Activated T-cell treated with anti-CD3 and anti-CD28 coated beads, Interleukin-2, amount 50 U/mL, for 72 hours (primary cell): Measurements from ENCODE around the gene NLRP5. TPM values are rescaled to one million over a fixed set of nuclear protein-coding genes. Genes with fewer than 3 reads are reported as not detected.

Source experiments
- ATAC-seq, 2 donors: fragments of 150-1000 bp; cut with Tn5 transposase; replicated peaks in 1 of 2; 2 replicates each; pipeline ENCODE4 v1.10.0; 2021; ENCODE audit warnings: moderate library complexity in 2 of 2, mild to moderate bottlenecking in 1 of 2
- DNase-seq, 2 donors: peaks; one replicate each; pipeline ENCODE4 v3.0.0; 2021 to 2022; ENCODE audit warnings: mixed read lengths in 1 of 2
- H3K27ac Mint-ChIP-seq: one replicate; pipeline ENCODE4 v1.8.0; 2022; ENCODE audit warnings: mild to moderate bottlenecking, moderate library complexity, mixed read lengths
- H3K27me3 Mint-ChIP-seq: one replicate; pipeline ENCODE4 v1.8.0; 2022; ENCODE audit warnings: low read depth, mixed read lengths
- H3K36me3 Mint-ChIP-seq, 2 donors: one replicate each; pipeline ENCODE4 v1.8.0; 2022; ENCODE audit warnings: mixed read lengths in 2 of 2, mild to moderate bottlenecking in 1 of 2; ENCODE audit not compliant: insufficient read depth in 2 of 2
- H3K4me1 Mint-ChIP-seq: one replicate; pipeline ENCODE4 v1.8.0; 2022; ENCODE audit warnings: low read depth, mixed read lengths
- H3K4me3 Mint-ChIP-seq, 2 donors: one replicate each; pipeline ENCODE4 v1.8.0; 2022; ENCODE audit warnings: mild to moderate bottlenecking in 2 of 2, mixed read lengths in 2 of 2, moderate library complexity in 2 of 2
- H3K9me3 Mint-ChIP-seq, 2 donors: one replicate each; pipeline ENCODE4 v1.8.0; 2022; ENCODE audit warnings: mixed read lengths in 2 of 2
- total RNA-seq, 2 donors: library from RNA; stranded (reverse); gene quantifications; one replicate each; pipeline ENCODE4 v1.2.3, GENCODE V29; 2022

Gene NLRP5
- total RNA-seq, 2 donors from 2014 or later: not detected

DNA sequence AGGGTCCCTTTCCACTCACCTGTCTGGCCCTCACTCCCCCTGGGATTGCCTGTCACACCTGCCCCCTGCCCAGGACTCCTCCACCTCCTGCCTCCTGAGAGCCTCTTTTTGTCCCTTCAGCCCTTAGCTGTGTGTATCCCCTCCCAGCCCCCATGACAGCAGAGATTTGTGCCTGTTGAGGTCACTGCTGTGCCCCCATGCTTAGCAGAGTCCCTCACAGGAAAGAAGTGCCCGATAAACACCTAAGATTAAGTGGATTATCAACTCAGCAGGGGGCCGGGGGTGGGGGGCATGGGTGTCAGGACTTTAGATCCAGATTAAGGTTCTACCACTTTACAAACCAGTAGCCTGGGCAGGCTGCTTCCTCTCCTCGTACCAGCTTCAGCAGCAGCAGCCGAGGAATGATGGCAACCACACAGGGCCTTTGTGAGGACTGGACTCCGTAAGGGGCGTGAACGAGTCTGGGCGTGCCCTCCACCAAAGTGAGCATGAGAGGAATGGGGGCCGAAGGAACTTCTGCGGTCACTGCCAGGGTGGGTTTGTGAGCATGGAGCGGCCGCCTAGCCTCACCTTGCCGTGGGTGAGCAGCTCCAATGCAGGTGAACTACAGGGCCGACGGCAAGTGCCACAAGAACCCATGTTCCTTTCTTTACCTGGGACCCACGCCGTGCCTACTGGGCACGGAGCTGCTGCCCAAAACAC lies 98.4 kb downstream of the NLRP5 start:
- Mint-ChIP-seq H3K27me3 (peaks cover 22% of the 10 kb centered on the region), H3K9me3 (no peaks in the 10 kb centered on the region), H3K27ac (no peak overlapping the region), H3K4me1 (peaks cover 13% of the 10 kb centered on the region), H3K36me3 (peaks cover 0 to 3% of the 10 kb centered on the region in 2 donors), H3K4me3 (no peak overlapping the region)
- ATAC-seq (no peak), DNase-seq (no peak)

DNA sequence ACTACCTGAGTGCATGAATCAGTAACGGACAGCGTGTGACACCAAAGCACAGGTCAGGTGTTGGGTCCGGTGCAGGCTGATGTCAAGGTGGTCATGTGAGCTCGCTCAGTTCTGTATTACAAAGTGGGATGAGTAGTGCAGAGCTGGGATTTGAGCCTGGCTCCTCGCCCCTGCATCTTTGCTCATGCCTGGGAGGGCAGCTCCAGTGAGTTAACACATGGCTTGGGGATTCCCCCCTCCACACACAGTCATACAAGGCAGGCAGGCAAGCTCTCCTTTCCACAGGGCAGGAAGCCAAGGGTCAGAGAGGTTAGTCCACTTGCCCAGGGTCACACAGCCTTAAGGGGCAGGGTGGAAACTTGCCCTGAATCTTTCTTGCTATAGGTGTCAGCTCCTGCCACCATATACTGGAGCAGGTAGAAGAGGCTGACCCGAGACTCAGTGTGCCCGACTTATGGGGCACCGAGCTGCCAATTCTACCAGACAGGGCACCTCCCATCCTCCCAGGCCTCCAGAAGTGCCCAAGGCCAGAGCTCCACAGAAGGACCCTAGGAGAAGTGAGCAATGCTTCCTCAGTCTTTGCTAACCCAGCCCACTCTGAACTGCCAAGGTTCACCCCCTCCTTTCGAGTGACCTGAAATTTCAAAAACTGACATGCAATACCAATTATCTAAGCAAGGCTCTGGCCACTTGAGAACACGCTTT lies 99.1 kb downstream of the NLRP5 start:
- Mint-ChIP-seq H3K27me3 (peaks cover 21% of the 10 kb centered on the region), H3K4me3 (no peak overlapping the region), H3K27ac (no peak overlapping the region), H3K4me1 (peaks cover 12% of the 10 kb centered on the region), H3K9me3 (no peaks in the 10 kb centered on the region), H3K36me3 (peaks cover 0 to 5% of the 10 kb centered on the region in 2 donors)
- ATAC-seq (no peak), DNase-seq (no peak)

DNA sequence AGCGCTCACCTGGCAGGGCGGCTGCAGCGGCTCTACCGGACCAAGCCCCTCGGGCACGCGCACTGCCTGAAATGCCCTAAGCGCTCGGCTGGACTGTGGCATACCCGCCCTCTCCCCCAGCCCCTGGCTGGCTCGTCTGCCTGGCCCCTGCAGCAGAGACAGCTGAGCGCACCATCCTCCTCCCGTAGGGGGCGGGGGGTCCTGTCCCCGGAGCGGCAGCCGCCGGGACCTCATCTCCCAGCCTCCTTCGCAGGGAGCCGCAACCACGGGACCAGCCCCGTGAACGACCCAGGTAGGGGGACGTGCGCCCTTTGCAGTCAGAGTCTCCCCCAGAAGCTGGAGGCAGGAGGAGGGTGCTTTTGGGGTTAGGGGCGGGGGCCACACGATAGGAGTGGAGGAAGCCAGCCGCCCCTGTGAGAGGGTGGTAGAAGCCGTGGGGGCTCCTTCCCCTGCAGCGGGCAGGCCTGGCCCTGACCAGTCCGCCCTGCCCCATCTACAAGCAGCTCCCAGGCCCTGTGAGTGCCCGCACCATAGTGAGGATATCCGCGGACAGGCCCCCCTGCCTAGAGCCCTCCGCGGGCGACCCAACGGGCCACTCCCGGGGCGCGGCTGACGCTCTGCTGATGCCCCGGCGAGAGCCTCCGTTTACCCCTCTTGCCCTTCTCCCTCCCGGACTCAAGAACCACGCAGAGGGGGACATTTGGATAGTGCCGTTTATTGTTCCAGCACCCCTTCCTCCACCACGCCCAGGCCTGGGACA lies 100.3 kb downstream of the NLRP5 start:
- ATAC-seq (no peak), DNase-seq (no peak)
- peaks cover 9% of the 10 kb centered on the region for H3K27me3 Mint-ChIP-seq
- H3K36me3 Mint-ChIP-seq: peaks cover 0 to 5% of the 10 kb centered on the region in 2 donors
- no peak overlapping the region for H3K27ac Mint-ChIP-seq
- H3K4me1 Mint-ChIP-seq: peaks cover under 1% of the 10 kb centered on the region
- H3K9me3 Mint-ChIP-seq: no peaks in the 10 kb centered on the region
- no peak overlapping the region for H3K4me3 Mint-ChIP-seq

DNA sequence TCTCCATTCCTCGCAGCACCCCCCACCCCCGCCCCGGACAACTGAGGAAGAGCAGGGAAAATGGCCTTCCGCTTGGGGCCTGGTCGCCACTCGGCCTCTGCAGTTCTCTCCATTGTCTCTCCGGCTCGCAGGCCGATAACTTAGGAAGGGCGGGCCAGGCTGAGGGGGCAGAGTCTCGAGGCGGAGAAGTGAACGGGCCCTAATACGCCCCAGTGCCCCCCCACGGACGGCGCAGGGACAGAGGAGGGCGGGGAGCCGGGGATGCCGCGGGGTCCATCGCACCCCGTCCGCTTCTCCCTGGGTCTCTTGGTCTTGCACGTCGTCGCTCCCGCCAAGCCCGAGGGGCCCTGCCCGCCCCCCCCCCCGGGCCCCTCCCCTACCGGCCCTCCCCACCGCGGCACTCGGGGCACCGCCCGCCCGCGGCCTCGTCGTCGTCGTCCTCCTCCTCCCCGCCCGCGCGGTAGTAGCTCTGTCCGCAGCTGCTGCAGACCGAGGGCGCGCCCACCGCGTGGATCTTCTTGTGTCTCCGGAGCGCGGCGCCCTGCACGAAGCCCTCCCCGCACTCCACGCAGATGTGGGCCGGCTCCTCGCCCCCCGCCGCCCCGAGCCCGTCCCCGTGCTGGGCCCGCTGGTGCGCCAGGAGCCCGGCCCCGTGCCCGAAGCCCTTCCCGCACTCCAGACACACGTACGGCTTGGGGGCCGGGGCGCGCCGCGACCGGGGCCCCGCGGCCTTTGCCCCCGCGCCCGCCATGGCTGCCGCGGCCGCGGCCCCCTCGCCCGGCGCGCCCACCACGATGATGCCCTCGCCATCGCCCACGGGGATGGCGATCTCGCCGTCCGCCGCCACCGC lies 101.3 kb downstream of the NLRP5 start:
- H3K4me3 Mint-ChIP-seq: no peak overlapping the region
- H3K27ac Mint-ChIP-seq: no peak overlapping the region
- ATAC-seq: no peak
- DNase-seq: no peak
- H3K9me3 Mint-ChIP-seq: no peaks in the 10 kb centered on the region
- H3K4me1 Mint-ChIP-seq: peaks cover 4% of the 10 kb centered on the region
- peaks cover 0 to 8% of the 10 kb centered on the region in 2 donors for H3K36me3 Mint-ChIP-seq
- no peaks in the 10 kb centered on the region for H3K27me3 Mint-ChIP-seq

DNA sequence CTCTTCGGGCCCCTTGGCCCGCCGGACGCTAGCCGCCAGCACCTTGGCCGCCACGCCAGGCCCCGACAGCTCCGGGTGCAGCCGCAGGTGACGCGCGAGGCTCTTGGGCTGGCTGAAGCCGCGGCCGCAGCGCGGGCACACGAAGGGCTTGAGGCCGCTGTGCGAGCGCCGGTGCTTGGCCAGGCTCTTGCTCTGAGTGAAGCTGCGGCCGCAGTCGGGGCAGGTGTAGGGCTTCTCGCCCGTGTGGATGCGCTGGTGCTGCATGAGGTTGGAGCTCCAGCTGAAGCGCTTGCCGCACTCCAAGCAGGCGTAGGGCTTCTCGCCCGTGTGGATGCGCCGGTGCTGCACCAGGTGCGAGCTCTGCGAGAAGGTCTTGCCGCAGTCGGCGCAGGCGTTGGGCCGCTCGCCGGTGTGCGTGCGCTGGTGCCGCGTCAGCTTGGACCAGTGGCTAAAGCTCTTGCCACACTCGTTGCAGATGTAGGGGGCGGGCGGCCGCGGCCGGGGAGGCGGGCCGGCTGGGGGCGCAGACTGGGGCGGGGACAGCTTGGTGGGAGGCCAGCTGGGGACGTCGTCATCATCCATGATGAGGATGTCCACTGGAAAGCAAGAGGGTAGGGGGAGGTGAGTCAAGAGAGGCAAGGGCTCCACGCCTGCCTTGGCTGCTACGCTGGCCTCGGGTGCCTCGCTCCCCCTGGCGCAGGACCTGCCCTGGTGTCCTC lies 102.1 kb downstream of the NLRP5 start:
- Mint-ChIP-seq H3K4me1 (peaks cover 10% of the 10 kb centered on the region), H3K27me3 (no peaks in the 10 kb centered on the region), H3K36me3 (peaks cover 0 to 8% of the 10 kb centered on the region in 2 donors), H3K9me3 (no peaks in the 10 kb centered on the region), H3K4me3 (no peak overlapping the region), H3K27ac (no peak overlapping the region)
- no peak for ATAC-seq
- DNase-seq: no peak

DNA sequence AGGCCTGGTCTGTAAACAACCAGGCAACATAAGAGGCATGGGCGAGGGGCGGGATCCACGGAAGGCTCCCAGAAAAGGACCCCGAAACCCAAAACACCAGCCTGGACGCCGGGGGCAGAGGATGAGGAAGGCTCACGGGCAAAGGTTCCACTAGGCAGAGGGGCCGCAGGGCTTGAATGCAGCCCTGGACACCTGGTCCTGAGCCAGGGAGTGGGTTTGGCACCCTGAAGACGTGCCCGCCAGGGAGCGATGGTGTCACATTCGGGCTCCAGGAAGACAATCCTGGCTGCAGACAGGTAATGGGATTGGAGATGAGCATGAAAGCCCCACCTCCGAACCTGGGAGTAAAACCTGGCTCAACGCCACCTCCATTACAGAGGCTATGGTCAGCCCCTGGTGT lies 102.8 kb downstream of the NLRP5 start:
- Mint-ChIP-seq H3K4me1 (peaks cover 10% of the 10 kb centered on the region), H3K9me3 (no peaks in the 10 kb centered on the region)

DNA sequence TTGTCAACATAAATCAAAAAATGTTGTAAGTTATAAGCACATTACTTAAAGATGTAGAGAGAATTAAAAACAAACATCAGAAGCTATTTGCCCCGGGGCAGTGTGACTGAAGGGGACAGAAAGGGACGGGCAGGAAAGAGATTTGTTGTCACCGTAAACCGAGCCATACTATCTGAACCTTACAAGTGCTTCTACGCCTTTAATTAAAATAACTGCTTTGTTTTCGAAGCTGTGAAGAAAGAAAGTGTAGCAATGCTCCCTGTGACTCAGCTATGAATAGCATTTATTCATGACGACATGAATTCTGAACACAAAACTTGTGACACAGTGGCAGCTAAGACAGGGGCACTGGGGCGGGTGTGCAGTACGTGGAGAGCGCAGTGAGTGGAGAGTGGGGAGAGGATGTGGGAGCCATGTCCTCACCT lies 104.5 kb downstream of the NLRP5 start:
- Mint-ChIP-seq H3K9me3 (no peaks in the 10 kb centered on the region), H3K4me1 (peaks cover 10% of the 10 kb centered on the region), H3K4me3 (no peak overlapping the region), H3K27ac (no peak overlapping the region), H3K36me3 (peaks cover 0 to 15% of the 10 kb centered on the region in 2 donors), H3K27me3 (no peaks in the 10 kb centered on the region)
- ATAC-seq (no peak), DNase-seq (no peak)

More for the DNA sequence above, 102.8 kb downstream of the NLRP5 start:
- Mint-ChIP-seq H3K27me3 (no peaks in the 10 kb centered on the region), H3K4me3 (no peak overlapping the region), H3K27ac (no peak overlapping the region), H3K36me3 (peaks cover 0 to 11% of the 10 kb centered on the region in 2 donors)
- DNase-seq (no peak), ATAC-seq (no peak)

DNA sequence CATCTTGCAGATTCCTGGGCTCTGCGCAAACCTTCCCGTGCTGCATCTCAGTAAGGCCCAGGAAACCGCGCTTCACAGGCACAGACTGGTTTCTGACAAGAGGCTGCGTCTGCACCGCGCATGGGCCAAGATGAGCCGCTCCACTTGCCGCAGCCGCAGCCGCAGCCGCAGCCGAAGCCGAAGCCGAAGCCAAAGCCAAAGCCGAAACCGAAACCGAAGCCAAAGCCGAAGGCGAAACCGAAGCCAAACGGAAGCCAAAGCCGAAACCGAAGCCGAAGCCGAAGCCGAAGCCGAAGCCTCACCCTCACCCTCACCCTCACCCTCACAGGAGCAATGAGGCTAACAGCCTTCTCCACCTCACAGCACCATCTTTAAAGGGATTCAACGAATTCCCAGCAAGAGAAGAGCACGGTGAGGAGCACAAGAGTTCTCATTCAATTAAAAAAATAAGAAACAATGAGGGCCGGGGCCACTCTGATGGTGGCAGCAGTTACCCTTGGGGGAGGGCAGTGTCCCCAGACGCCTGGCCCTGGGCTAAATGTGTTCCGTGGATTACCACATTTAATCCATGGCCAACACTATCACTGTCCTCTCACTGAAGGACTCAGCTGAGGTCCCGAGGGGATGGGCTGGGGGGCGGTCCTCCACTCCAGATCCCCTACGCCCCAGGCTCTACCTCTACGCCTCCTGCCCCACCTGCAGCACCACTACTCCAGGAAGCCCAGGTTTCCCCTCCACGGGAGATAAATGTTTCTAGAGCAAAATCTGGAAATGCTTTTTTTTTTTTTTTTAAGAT lies 105.4 kb downstream of the NLRP5 start:
- Mint-ChIP-seq H3K4me3 (no peak overlapping the region), H3K9me3 (no peaks in the 10 kb centered on the region), H3K27me3 (no peaks in the 10 kb centered on the region), H3K27ac (no peak overlapping the region), H3K36me3 (peaks cover 0 to 15% of the 10 kb centered on the region in 2 donors), H3K4me1 (peaks cover 10% of the 10 kb centered on the region)
- DNase-seq: no peak
- ATAC-seq: no peak

DNA sequence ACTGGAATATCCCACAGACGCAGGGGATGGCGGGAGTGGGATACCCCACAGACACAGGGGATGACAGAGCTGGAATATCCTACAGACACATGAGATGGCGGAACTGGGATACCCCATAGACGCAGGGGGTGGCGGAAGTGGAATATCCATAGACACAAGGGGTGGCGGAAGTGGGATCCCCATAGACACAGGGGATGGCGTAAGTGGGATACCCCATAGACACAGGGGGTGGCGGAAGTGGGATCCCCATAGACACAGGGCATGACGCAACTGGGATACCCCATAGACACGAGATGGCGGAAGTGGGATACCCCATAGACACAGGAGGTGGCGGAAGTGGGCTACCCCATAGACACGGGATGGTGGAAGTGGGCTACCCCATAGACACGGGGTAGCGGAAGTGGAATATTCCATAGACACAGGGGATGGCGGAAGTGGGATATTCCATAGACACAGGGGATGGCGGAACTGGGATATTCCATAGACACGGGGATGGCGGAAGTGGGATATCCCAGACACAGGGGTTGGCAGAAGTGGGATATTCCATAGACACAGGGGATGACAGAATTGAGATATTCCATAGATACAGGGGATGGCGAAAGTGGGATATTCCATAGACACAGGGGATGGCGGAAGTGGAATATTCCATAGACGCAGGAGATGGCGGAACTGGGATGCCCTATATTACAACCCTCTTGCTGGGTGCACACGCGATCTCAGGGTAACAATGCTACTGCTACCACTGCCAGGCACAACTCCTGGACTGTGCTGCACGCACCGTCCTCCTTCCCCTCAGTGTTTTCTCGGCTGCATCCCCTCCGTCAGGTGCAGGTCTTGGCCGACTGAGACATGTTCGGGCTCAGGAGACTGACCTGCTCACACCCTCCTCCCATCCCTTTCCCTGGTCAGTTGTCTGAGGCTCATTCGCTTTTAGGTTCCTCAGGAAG lies 106.4 kb downstream of the NLRP5 start:
- ATAC-seq: no peak
- Mint-ChIP-seq H3K4me3 (no peak overlapping the region), H3K27ac (no peak overlapping the region), H3K4me1 (peaks cover 10% of the 10 kb centered on the region), H3K27me3 (no peaks in the 10 kb centered on the region), H3K36me3 (peaks cover 0 to 15% of the 10 kb centered on the region in 2 donors), H3K9me3 (no peaks in the 10 kb centered on the region)
- DNase-seq: no peak

DNA sequence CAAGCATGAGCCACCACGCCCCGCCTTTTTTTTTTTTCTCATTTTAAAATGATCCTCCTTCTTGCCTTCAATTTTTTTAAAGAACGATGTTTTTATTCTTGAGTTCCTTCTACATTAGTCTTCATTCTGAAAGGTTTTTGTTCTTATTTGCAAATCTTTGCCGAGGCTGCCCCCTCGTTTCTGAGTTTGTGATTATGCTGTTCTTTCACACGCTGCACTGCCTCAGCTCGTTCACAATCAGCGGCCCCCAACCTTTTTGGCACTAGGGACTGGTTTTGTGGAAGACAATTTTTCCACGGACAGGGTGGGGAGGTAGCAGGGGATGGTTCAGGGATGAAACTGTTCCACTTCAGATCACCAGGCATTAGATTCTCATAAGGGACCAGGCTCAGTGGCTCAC lies 107.9 kb downstream of the NLRP5 start:
- Mint-ChIP-seq H3K4me1 (peaks cover 10% of the 10 kb centered on the region), H3K4me3 (no peak overlapping the region), H3K27ac (no peak overlapping the region), H3K9me3 (no peaks in the 10 kb centered on the region), H3K36me3 (peaks cover 0 to 15% of the 10 kb centered on the region in 2 donors), H3K27me3 (no peaks in the 10 kb centered on the region)
- no peak for DNase-seq
- ATAC-seq: no peak

DNA sequence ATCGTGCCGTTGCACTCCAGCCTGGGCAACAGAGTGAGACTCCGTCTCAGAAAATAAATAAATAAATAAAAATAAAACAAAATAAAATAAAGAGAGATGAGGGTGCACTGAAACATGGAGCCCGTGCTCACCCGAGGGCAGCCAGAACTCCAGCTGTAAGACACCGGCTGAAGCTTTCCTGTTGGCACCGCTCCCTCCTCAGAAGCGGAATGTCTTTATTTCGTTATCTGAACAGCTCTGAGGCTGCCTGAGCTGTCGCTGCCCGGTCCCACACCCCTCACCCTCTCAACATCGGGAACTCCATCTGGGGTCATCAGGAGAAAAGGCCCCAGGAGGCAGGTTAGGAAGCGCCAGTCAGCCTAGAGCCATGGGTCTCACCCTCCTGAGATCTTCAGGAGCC lies 110.1 kb downstream of the NLRP5 start:
- H3K9me3 Mint-ChIP-seq: no peaks in the 10 kb centered on the region
- peaks cover 0 to 16% of the 10 kb centered on the region in 2 donors for H3K36me3 Mint-ChIP-seq
- peaks cover 10% of the 10 kb centered on the region for H3K4me1 Mint-ChIP-seq
- no peak for ATAC-seq
- DNase-seq: no peak
- no peak overlapping the region for H3K27ac Mint-ChIP-seq
- H3K4me3 Mint-ChIP-seq: no peak overlapping the region
- no peaks in the 10 kb centered on the region for H3K27me3 Mint-ChIP-seq
